ENCODE measurements around the gene WDR13. TPM values are rescaled to one million over a fixed set of nuclear protein-coding genes. Genes with fewer than 3 reads are reported as not detected.

Gene WDR13
- total RNA-seq, 1 experiment from 2014 or later, result 106 TPM

Other genes starting within 250 kb of the WDR13 start
- gene SSX3, start 240.8 kb upstream of the WDR13 start, total RNA-seq (2014; rRNA removed), result not detected in 2 replicates
- gene SSX4, start 214.0 kb upstream of the WDR13 start, total RNA-seq (2014; rRNA removed), result not detected in 2 replicates
- gene SSX4B, start 185.5 kb upstream of the WDR13 start, total RNA-seq (2014; rRNA removed), result not detected in 2 replicates
- gene SLC38A5, start 127.2 kb upstream of the WDR13 start, total RNA-seq (2014; rRNA removed), result 1.6 and 2.4 TPM in 2 replicates
- 175 and 189 TPM in 2 replicates for gene FTSJ1, start 121.3 kb upstream of the WDR13 start, total RNA-seq (2014; rRNA removed)
- 38.9 and 48.3 TPM in 2 replicates for gene PORCN, start 88.5 kb upstream of the WDR13 start, total RNA-seq (2014; rRNA removed)
- 307 and 324 TPM in 2 replicates for gene EBP, start 75.7 kb upstream of the WDR13 start, total RNA-seq (2014; rRNA removed)
- gene TBC1D25, start 57.8 kb upstream of the WDR13 start, total RNA-seq (2014; rRNA removed), result 11.3 and 24.2 TPM in 2 replicates
- gene RBM3, start 23.0 kb upstream of the WDR13 start, total RNA-seq (2014; rRNA removed), result 375 and 389 TPM in 2 replicates
- gene WAS, start 86.3 kb downstream of the WDR13 start, total RNA-seq (2014; rRNA removed), result 0.66 TPM in 1 of 2 replicates, not detected in the other
- gene SUV39H1, start 99.2 kb downstream of the WDR13 start, total RNA-seq (2014; rRNA removed), result 22.3 and 31.7 TPM in 2 replicates
- not detected in 2 replicates for gene GLOD5, start 164.3 kb downstream of the WDR13 start, total RNA-seq (2014; rRNA removed)
- gene GATA1, start 189.1 kb downstream of the WDR13 start, total RNA-seq (2014; rRNA removed), result not detected in 2 replicates
- 58.0 and 61.7 TPM in 2 replicates for gene HDAC6, start 204.6 kb downstream of the WDR13 start, total RNA-seq (2014; rRNA removed)
- gene ERAS, start 229.0 kb downstream of the WDR13 start, total RNA-seq (2014; rRNA removed), result not detected in 2 replicates
- 135 and 177 TPM in 2 replicates for gene PCSK1N, start 238.1 kb downstream of the WDR13 start, total RNA-seq (2014; rRNA removed)